Effector memory CD8-positive, alpha-beta T cell (primary cell): Measurements from ENCODE around the gene LIMK1.

Experiments used
- ATAC-seq: fragments of 150-1000 bp; cut with Tn5 transposase; replicated peaks from 2 replicates; pipeline ENCODE4 v1.10.0; 2021; ENCODE audit warnings: mild to moderate bottlenecking, moderate library complexity
- DNase-seq, 3 experiments: peaks; one replicate each; pipeline ENCODE4 v3.0.0; 2021
- H3K27ac Mint-ChIP-seq, 2 donors: one replicate each; pipeline ENCODE4 v1.8.0; 2022; ENCODE audit warnings: mild to moderate bottlenecking in 2 of 2, mixed read lengths in 2 of 2, moderate library complexity in 2 of 2
- H3K27me3 Mint-ChIP-seq, 2 donors: one replicate each; pipeline ENCODE4 v1.8.0; 2022; ENCODE audit warnings: mixed read lengths in 2 of 2
- H3K36me3 Mint-ChIP-seq: one replicate; pipeline ENCODE4 v1.8.0; 2022; ENCODE audit warnings: mild to moderate bottlenecking, moderate library complexity, mixed read lengths; ENCODE audit not compliant: insufficient read depth
- H3K4me1 Mint-ChIP-seq, 2 donors: one replicate each; pipeline ENCODE4 v1.8.0; 2022; ENCODE audit warnings: low read depth in 2 of 2, mixed read lengths in 2 of 2
- H3K4me3 Mint-ChIP-seq, 2 donors: one replicate each; pipeline ENCODE4 v1.8.0; 2022; ENCODE audit warnings: mild to moderate bottlenecking in 2 of 2, mixed read lengths in 2 of 2, moderate library complexity in 2 of 2
- H3K9me3 Mint-ChIP-seq, 2 donors: one replicate each; pipeline ENCODE4 v1.8.0; 2022; ENCODE audit warnings: mixed read lengths in 2 of 2

LIMK1 gene

GRCh38 chr7:74082770-74083116 is 861 bp upstream of the LIMK1 start:
- ATAC-seq, result no peak
- peak overlapping the region; percentile 56 to 73 for H3K4me3 Mint-ChIP-seq
- H3K9me3 Mint-ChIP-seq, result no peaks in the 10 kb centered on the region
- peaks cover 3% of the 10 kb centered on the region for H3K36me3 Mint-ChIP-seq
- peaks cover 7 to 14% of the 10 kb centered on the region in 2 donors for H3K4me1 Mint-ChIP-seq
- no peak for DNase-seq
- no peaks in the 10 kb centered on the region for H3K27me3 Mint-ChIP-seq
- peak overlapping the region in 1 of 2 donors; percentile 41 for H3K27ac Mint-ChIP-seq

- Mint-ChIP-seq H3K36me3 (peaks cover 12% of the 10 kb centered on the region), H3K4me3 (peak overlapping the region; percentile 86 to 88), H3K27me3 (no peaks in the 10 kb centered on the region), H3K27ac (peak overlapping the region; percentile 79 to 88), H3K4me1 (peaks cover 7 to 14% of the 10 kb centered on the region in 2 donors), H3K9me3 (no peaks in the 10 kb centered on the region)
- DNase-seq, result no peak
- ATAC-seq, result peak; percentile 69
These were observed 521 bp downstream of the LIMK1 start for GRCh38 chr7:74083928-74084721.

GRCh38 chr7:74084722-74085578 is 1.3 kb downstream of the LIMK1 start:
- Mint-ChIP-seq H3K9me3 (no peaks in the 10 kb centered on the region), H3K4me1 (peaks cover 7 to 14% of the 10 kb centered on the region in 2 donors)
- no peak for ATAC-seq

GRCh38 chr7:74087791-74088453 is 4.3 kb downstream of the LIMK1 start:
- peak overlapping the region; percentile 38 to 57 for H3K27ac Mint-ChIP-seq
- H3K27me3 Mint-ChIP-seq, result no peaks in the 10 kb centered on the region

More at GRCh38 chr7:74084722-74085578, 1.3 kb downstream of the LIMK1 start:
- no peak for DNase-seq
- Mint-ChIP-seq H3K27me3 (no peaks in the 10 kb centered on the region), H3K4me3 (peak overlapping the region; percentile 86 to 88), H3K36me3 (peaks cover 12% of the 10 kb centered on the region), H3K27ac (peak overlapping the region; percentile 79 to 88)

GRCh38 chr7:74092321-74092963 is 8.8 kb downstream of the LIMK1 start:
- Mint-ChIP-seq H3K36me3 (peaks cover 28% of the 10 kb centered on the region), H3K4me3 (peak overlapping the region; percentile 92 to 93), H3K9me3 (no peaks in the 10 kb centered on the region), H3K27ac (peak overlapping the region; percentile 98), H3K27me3 (no peaks in the 10 kb centered on the region), H3K4me1 (peaks cover 16 to 23% of the 10 kb centered on the region in 2 donors)
- no peak for ATAC-seq
- DNase-seq, result no peak

More at GRCh38 chr7:74087791-74088453, 4.3 kb downstream of the LIMK1 start:
- Mint-ChIP-seq H3K9me3 (no peaks in the 10 kb centered on the region), H3K36me3 (peaks cover 16% of the 10 kb centered on the region), H3K4me1 (peaks cover 7 to 18% of the 10 kb centered on the region in 2 donors), H3K4me3 (no peak overlapping the region)
- DNase-seq, result no peak
- no peak for ATAC-seq

GRCh38 chr7:74092964-74093471 is 9.4 kb downstream of the LIMK1 start:
- DNase-seq (no peak), ATAC-seq (no peak)
- Mint-ChIP-seq H3K9me3 (no peaks in the 10 kb centered on the region), H3K27me3 (no peaks in the 10 kb centered on the region), H3K27ac (peak overlapping the region; percentile 98), H3K4me1 (peaks cover 18 to 23% of the 10 kb centered on the region in 2 donors), H3K36me3 (peaks cover 27% of the 10 kb centered on the region), H3K4me3 (peak overlapping the region; percentile 92 to 93)

- no peaks in the 10 kb centered on the region for H3K9me3 Mint-ChIP-seq
- ATAC-seq (peak; percentile 9), DNase-seq (peak in 1 of 3 experiments; percentile 20)
- H3K4me1 Mint-ChIP-seq, result peaks cover 21 to 23% of the 10 kb centered on the region in 2 donors
- H3K27ac Mint-ChIP-seq, result peak overlapping the region; percentile 98
- H3K27me3 Mint-ChIP-seq, result no peaks in the 10 kb centered on the region
- peak overlapping the region; percentile 92 to 93 for H3K4me3 Mint-ChIP-seq
- peaks cover 26% of the 10 kb centered on the region for H3K36me3 Mint-ChIP-seq
These were observed 10.1 kb downstream of the LIMK1 start for GRCh38 chr7:74093671-74094223.

GRCh38 chr7:74094224-74095101 is 10.9 kb downstream of the LIMK1 start:
- Mint-ChIP-seq H3K36me3 (peaks cover 34% of the 10 kb centered on the region), H3K27me3 (no peaks in the 10 kb centered on the region), H3K4me1 (peaks cover 21 to 23% of the 10 kb centered on the region in 2 donors), H3K4me3 (peak overlapping the region; percentile 92 to 93), H3K9me3 (no peaks in the 10 kb centered on the region), H3K27ac (peak overlapping the region; percentile 98)
- peak; percentile 81 for ATAC-seq
- peak; percentile 73 to 75 (median 75) for DNase-seq

- DNase-seq (no peak), ATAC-seq (no peak)
- no peaks in the 10 kb centered on the region for H3K27me3 Mint-ChIP-seq
- H3K36me3 Mint-ChIP-seq, result peaks cover 40% of the 10 kb centered on the region
- H3K4me1 Mint-ChIP-seq, result peaks cover 21 to 23% of the 10 kb centered on the region in 2 donors
- no peaks in the 10 kb centered on the region for H3K9me3 Mint-ChIP-seq
- peak overlapping the region; percentile 92 to 93 for H3K4me3 Mint-ChIP-seq
- peak overlapping the region; percentile 98 for H3K27ac Mint-ChIP-seq
These were observed 11.5 kb downstream of the LIMK1 start for GRCh38 chr7:74095135-74095534.

GRCh38 chr7:74097937-74098614 is 14.5 kb downstream of the LIMK1 start:
- ATAC-seq (no peak), DNase-seq (no peak)
- Mint-ChIP-seq H3K4me1 (peaks cover 17 to 21% of the 10 kb centered on the region in 2 donors), H3K36me3 (peaks cover 56% of the 10 kb centered on the region), H3K9me3 (no peaks in the 10 kb centered on the region), H3K27me3 (no peaks in the 10 kb centered on the region), H3K4me3 (no peak overlapping the region), H3K27ac (peak overlapping the region; percentile 23 to 69)

GRCh38 chr7:74099031-74099430 is 15.4 kb downstream of the LIMK1 start:
- Mint-ChIP-seq H3K4me3 (no peak overlapping the region), H3K27me3 (no peaks in the 10 kb centered on the region), H3K9me3 (no peaks in the 10 kb centered on the region), H3K27ac (no peak overlapping the region), H3K4me1 (peaks cover 9 to 14% of the 10 kb centered on the region in 2 donors), H3K36me3 (peaks cover 52% of the 10 kb centered on the region)
- ATAC-seq (no peak), DNase-seq (no peak)
